ENCODE data around the gene NRK.

- TF ChIP-seq POLR2A (IDR thresholded peaks at IDR 0.05) = no peak
- TF ChIP-seq, protein P1, sequence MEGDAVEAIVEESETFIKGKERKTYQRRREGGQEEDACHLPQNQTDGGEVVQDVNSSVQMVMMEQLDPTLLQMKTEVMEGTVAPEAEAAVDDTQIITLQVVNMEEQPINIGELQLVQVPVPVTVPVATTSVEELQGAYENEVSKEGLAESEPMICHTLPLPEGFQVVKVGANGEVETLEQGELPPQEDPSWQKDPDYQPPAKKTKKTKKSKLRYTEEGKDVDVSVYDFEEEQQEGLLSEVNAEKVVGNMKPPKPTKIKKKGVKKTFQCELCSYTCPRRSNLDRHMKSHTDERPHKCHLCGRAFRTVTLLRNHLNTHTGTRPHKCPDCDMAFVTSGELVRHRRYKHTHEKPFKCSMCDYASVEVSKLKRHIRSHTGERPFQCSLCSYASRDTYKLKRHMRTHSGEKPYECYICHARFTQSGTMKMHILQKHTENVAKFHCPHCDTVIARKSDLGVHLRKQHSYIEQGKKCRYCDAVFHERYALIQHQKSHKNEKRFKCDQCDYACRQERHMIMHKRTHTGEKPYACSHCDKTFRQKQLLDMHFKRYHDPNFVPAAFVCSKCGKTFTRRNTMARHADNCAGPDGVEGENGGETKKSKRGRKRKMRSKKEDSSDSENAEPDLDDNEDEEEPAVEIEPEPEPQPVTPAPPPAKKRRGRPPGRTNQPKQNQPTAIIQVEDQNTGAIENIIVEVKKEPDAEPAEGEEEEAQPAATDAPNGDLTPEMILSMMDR (IDR thresholded peaks at IDR 0.05) = no peak
- no peak for TF ChIP-seq EP300 (IDR thresholded peaks at IDR 0.05)
Measured at GRCh38 chrX:105781804-105782203, 40.5 kb upstream of the NRK start.

All from ovary (tissue), 3 donors.